Activated B cell treated with CpG ODN at 0.5 μM for 24 hours (primary cell): ENCODE results near the gene UTP18. TPM values are rescaled to one million over a fixed set of nuclear protein-coding genes. Genes with fewer than 3 reads are reported as not detected.

Source experiments
- ATAC-seq: fragments of 200-7000 bp; cut with Tn5 transposase; one replicate; pipeline ENCODE4 v1.10.0; 2021; ENCODE audit warnings: low read depth, mild to moderate bottlenecking, moderate library complexity
- CTCF ChIA-PET: fragments of 350-600 bp; sonication (Branson Sonifier 250); formaldehyde crosslinking; loops from one replicate; lab custom pipeline; 2021; ENCODE audit warnings: antibody characterized with exemption; lab: Charles Lee
- POLR2A ChIA-PET: fragments of 350-600 bp; sonication (Branson Sonifier 250); formaldehyde crosslinking; loops from one replicate; lab custom pipeline; 2021; ENCODE audit warnings: antibody characterized with exemption; lab: Charles Lee
- DNase-seq: peaks from one replicate; pipeline ENCODE4 v3.0.0; 2022
- H3K27ac Mint-ChIP-seq: one replicate; pipeline ENCODE4 v1.8.0; 2020; ENCODE audit warnings: mixed read lengths
- H3K27me3 Mint-ChIP-seq: one replicate; pipeline ENCODE4 v1.8.0; 2021; ENCODE audit warnings: mixed read lengths
- H3K36me3 Mint-ChIP-seq: one replicate; pipeline ENCODE4 v1.8.0; 2021; ENCODE audit warnings: low read depth, mixed read lengths
- H3K4me1 Mint-ChIP-seq: one replicate; pipeline ENCODE4 v1.8.0; 2021; ENCODE audit warnings: mixed read lengths
- H3K4me3 Mint-ChIP-seq: one replicate; pipeline ENCODE4 v1.8.0; 2020; ENCODE audit warnings: mild to moderate bottlenecking, mixed read lengths
- H3K9me3 Mint-ChIP-seq: one replicate; pipeline ENCODE4 v1.8.0; 2020; ENCODE audit warnings: mixed read lengths
- CTCF ChIP-seq: fragments of 200-600 bp; IDR thresholded peaks from one replicate; pipeline ENCODE4 v1.8.0; 2022; ENCODE audit warnings: antibody characterized with exemption, mild to moderate bottlenecking
- intact Hi-C: fragments of 100-400 bp; cut with micrococcal nuclease; formaldehyde crosslinking; loops from one replicate; pipeline ENCODE4 v1.15.1; 2024
- total RNA-seq: library from RNA; stranded (reverse); gene quantifications from 2 replicates; pipeline ENCODE4 v1.2.3, GENCODE V29; 2022

Gene UTP18
- total RNA-seq, 1 donor from 2014 or later = 37.0 TPM

DNA sequence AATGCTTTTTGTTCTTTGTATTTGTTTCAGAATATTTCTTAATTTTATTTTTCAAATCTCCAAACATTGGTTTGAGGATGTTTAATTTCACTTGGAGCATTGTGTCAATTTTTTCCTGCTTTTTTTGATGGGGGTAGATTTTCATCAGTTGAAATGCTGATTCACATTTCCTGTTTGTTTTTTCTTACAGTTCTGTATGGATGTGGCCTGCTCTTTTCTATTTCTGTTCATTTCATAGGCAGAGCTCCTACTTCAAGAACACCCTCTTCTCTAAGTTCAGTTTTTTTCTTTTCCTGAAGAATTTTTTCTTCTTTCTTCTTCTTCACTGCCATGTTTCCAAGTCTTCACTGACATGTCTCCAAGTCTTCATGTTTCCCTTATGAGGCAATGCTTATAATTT, 9.3 kb upstream of the UTP18 start:
- ChIA-PET CTCF (no interaction called here), POLR2A (no interaction called here)
- no peak for TF ChIP-seq CTCF
- no peaks in the 10 kb centered on the region for H3K9me3 Mint-ChIP-seq
- no peak overlapping the region for H3K27ac Mint-ChIP-seq
- H3K4me1 Mint-ChIP-seq = peaks cover 8% of the 10 kb centered on the region
- H3K27me3 Mint-ChIP-seq = no peaks in the 10 kb centered on the region
- peaks cover 50% of the 10 kb centered on the region for H3K36me3 Mint-ChIP-seq
- no peak overlapping the region for H3K4me3 Mint-ChIP-seq
- intact Hi-C loops = no loop called here
- ATAC-seq = no peak
- DNase-seq = no peak

GRCh38 chr17:51255673-51256072, 4.7 kb upstream of the UTP18 start:
- intact Hi-C loops = no loop called here
- H3K27me3 Mint-ChIP-seq = no peaks in the 10 kb centered on the region
- no peaks in the 10 kb centered on the region for H3K9me3 Mint-ChIP-seq
- peaks cover 59% of the 10 kb centered on the region for H3K36me3 Mint-ChIP-seq
- no peak for TF ChIP-seq CTCF
- no peak overlapping the region for H3K27ac Mint-ChIP-seq
- H3K4me3 Mint-ChIP-seq = no peak overlapping the region
- DNase-seq = no peak
- peaks cover 42% of the 10 kb centered on the region for H3K4me1 Mint-ChIP-seq
- CTCF ChIA-PET = no interaction called here
- POLR2A ChIA-PET = interaction anchor here (0.7 kb wide), 2 partner anchors 89 to 708 kb away, joined by 3 read pairs; partner anchors contain the start of gene NME2
- no peak for ATAC-seq

DNA sequence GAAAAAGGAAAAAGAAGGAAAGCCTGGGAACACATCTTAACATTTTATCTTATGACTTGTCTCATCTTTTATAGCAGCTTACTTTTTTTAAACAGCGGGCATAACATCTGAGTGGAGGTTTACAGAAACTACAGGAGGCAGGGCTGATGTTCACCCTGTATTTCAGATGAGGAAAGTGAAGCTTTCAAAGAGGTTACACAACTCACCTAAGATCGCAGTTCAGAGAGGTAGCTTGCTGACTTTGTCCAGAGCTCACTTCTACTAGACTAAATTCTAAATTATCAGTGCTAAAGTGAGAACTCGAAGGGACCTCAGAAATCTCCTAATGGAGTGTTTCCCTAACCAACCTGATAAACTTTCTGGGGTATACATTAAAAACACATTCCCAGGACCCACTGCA, 4.2 kb upstream of the UTP18 start:
- no peak for DNase-seq
- H3K4me1 Mint-ChIP-seq = peaks cover 43% of the 10 kb centered on the region
- no peaks in the 10 kb centered on the region for H3K27me3 Mint-ChIP-seq
- intact Hi-C loops = no loop called here
- ChIA-PET POLR2A (no interaction called here), CTCF (interaction anchor here (1.0 kb wide), 1 partner anchor 9 kb away, joined by 3 read pairs; no protein-coding TSS in a partner anchor)
- H3K9me3 Mint-ChIP-seq = no peaks in the 10 kb centered on the region
- no peak for TF ChIP-seq CTCF
- no peak overlapping the region for H3K4me3 Mint-ChIP-seq
- ATAC-seq = no peak
- no peak overlapping the region for H3K27ac Mint-ChIP-seq
- H3K36me3 Mint-ChIP-seq = peaks cover 54% of the 10 kb centered on the region

- peak overlapping the region; percentile 95 for H3K4me3 Mint-ChIP-seq
- no peaks in the 10 kb centered on the region for H3K27me3 Mint-ChIP-seq
- POLR2A ChIA-PET = interaction anchor here (0.7 kb wide), 1 partner anchor 92 kb away, joined by 3 read pairs; no protein-coding TSS in a partner anchor
- TF ChIP-seq CTCF = no peak
- CTCF ChIA-PET = interaction anchor here (1.0 kb wide), 1 partner anchor 10 kb away, joined by 3 read pairs; no protein-coding TSS in a partner anchor
- DNase-seq (no peak), ATAC-seq (no peak)
- H3K9me3 Mint-ChIP-seq = no peaks in the 10 kb centered on the region
- intact Hi-C loops = no loop called here
- H3K4me1 Mint-ChIP-seq = peaks cover 55% of the 10 kb centered on the region
- peaks cover 47% of the 10 kb centered on the region for H3K36me3 Mint-ChIP-seq
- H3K27ac Mint-ChIP-seq = no peak overlapping the region
Measured at GRCh38 chr17:51257150-51258081, 2.9 kb upstream of the UTP18 start.
